ENCODE results near the gene FAM72D.
"Not testable (repeated sequence)": the region's sequence is repeated elsewhere in the genome, so short reads cannot be mapped to it uniquely, and the experiment has no call there.

GRCh38 chr1:145161046-145161752, 65.4 kb downstream of the FAM72D start:
- TF ChIP-seq CTCF, POLR2A, EP300 (IDR thresholded peaks at IDR 0.05): not testable (repeated sequence)
